Epidermal melanocyte (primary cell): Measurements from ENCODE around the gene SLAIN1.
"Not testable (repeated sequence)": the region's sequence is repeated elsewhere in the genome, so short reads cannot be mapped to it uniquely, and the experiment has no call there.

Experiments used
- DNase-seq: peaks from one replicate; pipeline ENCODE4 v3.0.0; 2011; ENCODE audit warnings: low spot score; ENCODE audit not compliant: insufficient read length

The SLAIN1 gene

DNA sequence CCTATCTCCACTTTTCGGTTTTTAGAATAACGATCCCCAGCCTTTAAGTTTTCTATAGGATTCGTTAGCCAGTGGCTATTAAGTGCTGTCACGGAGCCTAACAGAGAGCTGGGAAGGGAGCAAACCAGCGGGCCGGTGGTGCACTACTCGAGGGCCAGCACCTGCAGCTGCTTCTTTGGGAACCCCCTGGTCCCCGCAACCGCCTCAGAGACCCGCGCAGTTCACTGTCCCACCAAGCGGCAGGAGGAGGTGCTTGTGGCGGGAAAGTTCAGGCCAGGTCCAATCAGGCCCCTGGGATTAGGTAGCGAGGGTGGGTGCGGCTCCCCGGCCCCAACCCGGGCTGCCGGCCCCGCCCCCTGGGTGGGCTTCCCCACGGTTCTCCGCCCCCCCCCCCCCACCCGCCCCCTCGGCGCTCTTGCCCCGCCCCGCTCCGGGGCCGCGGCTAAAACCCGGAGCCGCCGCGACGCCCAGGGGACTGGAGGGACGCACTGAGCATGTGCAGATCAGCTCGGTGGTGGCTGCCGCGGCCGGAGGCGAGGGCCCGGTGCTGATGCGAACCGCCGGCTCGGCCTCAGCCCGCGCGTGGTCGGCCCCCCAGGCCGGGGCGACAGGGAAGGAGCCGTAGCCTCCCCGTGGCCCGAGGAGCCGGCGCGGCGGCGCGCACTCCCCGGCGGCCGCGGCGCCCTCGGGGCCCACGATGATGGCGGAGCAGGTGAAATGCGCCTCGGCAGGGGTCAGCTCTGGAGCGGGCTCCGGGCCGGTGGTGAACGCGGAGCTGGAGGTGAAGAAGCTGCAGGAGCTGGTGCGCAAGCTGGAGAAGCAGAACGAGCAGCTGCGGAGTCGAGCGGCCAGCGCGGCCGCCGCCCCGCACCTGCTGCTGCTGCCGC is at the start of gene SLAIN1:
SLAIN1 (plus strand) TSS at position 471 of the 887 bp plus-strand sequence; CDS start at position 698, 227 bp downstream.
- no peak for DNase-seq

DNA sequence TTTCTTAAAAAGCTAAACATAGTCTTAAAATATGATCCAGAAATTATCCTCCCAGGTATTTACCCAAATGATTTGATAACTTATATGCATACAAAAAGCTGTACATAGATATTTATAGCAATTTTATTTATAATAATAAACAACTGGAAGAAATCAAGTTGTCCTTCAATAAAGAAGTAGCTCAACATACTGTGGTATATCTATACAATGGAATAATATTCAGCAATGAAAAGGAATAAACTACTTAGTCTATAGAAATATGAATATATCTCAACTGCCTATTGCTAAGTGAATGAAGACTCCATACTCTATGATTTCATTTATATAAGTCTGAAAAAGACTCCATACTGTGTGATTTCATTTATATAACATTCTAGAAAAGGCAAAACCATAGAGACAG is 47.1 kb upstream of the SLAIN1 start:
- DNase-seq, result no peak

- no peak for DNase-seq
These were observed 44.2 kb upstream of the SLAIN1 start for GRCh38 chr13:77653301-77653700.

DNA sequence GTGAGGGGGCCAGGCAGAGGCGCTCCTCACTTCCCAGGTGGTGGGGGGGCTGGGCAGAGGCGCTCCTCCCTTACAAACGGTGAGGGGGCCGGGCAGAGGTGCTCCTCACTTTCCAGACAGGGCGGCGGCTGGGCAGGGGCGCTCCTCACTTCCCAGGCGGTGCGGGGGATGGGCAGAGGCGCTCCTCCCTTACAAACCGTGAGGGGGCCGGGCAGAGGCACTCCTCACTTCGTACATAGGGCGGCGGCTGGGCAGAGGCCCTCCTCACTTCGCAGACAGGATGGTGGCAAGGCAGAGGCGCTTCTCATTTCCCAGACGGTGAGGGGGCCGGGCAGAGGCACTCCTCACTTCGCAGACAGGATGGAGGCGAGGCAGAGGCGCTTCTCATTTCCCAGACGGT is 37.5 kb upstream of the SLAIN1 start:
- not testable (repeated sequence) for DNase-seq

GRCh38 chr13:77660841-77661250 is 36.6 kb upstream of the SLAIN1 start:
- no peak for DNase-seq

GRCh38 chr13:77662301-77662700 is 35.2 kb upstream of the SLAIN1 start:
- DNase-seq, result not testable (repeated sequence)

GRCh38 chr13:77662831-77663230 is 34.7 kb upstream of the SLAIN1 start:
- DNase-seq, result not testable (repeated sequence)

- no peak for DNase-seq
These were observed 22.6 kb upstream of the SLAIN1 start for GRCh38 chr13:77674852-77675251.

DNA sequence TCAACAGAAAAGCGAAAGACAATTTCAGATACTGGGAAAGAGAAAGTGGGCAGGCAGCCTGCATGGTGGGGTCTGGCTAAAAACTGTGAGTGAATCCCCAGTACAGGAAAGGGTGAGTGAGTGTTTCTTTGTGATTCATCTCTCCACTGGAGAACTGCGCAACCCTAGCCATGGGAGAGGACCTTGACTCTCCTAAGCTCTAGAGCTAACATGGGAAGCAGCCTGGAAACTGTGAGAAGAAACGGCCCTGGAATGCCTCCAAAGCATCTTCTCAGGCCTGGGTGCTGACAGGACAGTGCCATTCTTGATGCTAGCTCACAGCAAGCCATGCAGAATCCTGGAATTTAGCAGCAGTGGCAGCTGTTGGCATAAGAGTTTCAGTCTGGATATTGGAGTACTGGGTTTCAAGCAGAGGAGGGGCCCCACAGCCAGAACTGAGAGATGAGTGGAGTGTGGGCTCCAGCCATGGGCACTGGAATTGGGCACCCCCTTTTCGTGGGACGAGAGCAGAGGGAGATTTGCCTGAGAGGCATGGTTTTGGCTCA is 18.7 kb upstream of the SLAIN1 start:
- DNase-seq, result no peak

DNA sequence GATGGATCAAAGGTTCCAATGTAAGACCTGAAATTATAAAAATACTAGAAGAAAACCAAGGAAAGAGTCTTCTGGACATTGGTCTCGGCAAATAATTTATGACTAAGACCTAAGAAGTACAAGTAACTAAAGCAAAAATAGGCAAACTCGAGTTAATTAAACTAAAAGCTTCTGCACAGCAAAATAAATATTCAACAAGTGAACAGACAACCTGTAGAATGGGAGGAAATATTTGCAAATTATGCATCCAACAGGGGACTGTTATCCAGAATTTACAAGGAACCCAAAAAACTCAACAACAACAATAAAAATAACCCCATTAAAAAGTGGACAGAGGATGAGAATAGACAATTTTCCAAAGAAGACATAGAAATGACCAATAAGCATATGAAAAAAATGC is 9.7 kb upstream of the SLAIN1 start:
- no peak for DNase-seq

DNA sequence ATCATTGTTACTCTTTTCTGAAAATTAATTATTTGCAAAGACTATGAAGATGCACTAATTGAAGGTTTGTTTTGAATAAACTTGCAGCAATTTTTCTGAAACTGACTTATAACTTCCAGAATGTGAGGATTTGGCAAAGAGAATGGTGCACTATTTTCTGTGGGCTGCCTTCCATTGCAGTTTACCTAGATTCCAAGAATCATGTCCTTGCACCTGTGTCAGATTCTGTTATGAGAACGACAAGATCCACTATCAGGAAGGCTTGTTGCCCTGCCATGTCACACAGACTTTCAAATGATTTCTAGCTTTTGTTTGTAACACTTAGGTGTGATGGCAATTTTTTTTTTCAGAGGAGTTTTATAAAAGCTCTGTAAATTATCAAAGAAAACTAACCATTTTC is 5.6 kb upstream of the SLAIN1 start:
- DNase-seq, result no peak

GRCh38 chr13:77692746-77693448 is 4.6 kb upstream of the SLAIN1 start:
- DNase-seq, result no peak

GRCh38 chr13:77693449-77693940 is 4.0 kb upstream of the SLAIN1 start:
- DNase-seq, result no peak

DNA sequence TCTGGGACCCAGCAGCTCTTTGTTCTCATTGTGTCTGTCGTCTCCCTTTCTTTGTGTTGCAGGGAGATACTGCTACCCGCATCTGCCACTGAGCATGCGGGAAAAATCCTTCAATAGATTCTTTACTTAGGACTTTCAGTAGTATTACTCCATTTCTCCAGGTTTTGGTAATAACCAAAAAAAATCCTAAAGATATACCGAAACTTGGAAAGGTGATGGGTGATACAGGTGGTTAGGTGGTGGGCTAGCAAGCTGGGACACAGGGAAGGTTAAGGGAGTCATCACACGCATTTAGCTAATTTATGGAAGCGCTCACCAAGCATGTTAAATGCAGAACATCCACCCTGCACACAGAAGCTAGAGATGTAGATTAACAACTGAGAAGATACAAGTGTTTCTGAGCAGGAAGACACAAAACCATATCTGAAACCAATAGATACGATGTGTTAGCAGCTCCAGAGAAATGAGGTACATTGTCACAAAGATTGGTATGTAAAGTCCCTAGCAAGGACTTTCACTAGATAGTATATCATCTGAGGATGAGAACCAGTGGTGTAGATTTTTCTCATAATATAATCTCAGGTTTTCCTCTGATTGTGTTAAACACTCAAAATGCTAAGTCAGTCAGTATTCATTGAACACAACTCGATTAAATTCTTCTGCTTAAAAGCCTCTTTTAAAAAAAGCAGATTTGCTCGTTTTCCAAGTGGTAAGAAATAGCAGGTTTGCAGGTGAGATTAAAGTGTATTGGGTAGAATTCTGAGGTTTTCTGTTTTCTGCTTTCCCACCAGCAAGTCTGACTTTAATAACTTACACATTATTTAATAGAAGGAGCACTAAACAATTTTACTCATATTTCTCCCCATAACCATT is 1.2 kb upstream of the SLAIN1 start:
- DNase-seq, result no peak

GRCh38 chr13:77696879-77697216 is 639 bp upstream of the SLAIN1 start:
- no peak for DNase-seq

DNA sequence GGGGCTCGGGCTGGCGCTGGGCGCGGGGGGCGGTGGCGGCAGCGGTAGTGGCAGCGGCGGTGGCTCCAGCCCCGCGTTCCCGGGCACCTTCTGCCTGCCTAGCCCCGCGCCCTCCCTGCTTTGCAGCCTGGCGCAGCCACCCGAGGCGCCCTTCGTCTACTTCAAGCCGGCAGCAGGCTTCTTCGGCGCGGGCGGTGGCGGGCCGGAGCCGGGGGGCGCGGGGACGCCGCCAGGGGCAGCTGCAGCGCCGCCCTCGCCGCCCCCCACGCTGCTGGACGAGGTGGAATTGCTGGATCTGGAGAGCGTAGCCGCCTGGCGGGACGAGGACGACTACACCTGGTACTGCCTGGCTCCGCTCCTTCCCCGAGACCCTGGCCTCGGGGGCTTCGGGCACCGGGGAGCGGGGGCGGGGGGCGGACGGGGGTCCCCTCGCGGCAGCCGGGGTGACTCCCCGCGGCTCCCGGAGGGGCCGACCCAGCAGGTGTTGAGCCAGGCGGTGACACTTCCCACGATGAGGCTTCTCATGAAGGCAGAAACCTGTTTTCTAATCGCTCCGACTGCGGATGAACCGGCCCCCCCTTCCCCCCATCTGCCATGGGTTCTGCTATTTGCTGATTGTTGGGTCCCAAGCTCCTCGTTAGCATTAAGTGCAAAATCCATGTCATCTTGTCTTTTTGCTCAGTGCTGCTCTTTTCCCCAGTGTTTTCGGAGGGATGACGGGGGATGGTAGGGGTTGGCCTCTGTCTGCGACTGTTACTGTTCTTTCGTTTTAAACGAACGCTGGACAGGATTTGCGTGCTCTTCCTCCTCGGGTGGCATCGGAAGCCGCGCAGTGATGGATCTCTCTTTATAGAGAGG is 943 bp downstream of the SLAIN1 start:
- DNase-seq, result no peak

DNA sequence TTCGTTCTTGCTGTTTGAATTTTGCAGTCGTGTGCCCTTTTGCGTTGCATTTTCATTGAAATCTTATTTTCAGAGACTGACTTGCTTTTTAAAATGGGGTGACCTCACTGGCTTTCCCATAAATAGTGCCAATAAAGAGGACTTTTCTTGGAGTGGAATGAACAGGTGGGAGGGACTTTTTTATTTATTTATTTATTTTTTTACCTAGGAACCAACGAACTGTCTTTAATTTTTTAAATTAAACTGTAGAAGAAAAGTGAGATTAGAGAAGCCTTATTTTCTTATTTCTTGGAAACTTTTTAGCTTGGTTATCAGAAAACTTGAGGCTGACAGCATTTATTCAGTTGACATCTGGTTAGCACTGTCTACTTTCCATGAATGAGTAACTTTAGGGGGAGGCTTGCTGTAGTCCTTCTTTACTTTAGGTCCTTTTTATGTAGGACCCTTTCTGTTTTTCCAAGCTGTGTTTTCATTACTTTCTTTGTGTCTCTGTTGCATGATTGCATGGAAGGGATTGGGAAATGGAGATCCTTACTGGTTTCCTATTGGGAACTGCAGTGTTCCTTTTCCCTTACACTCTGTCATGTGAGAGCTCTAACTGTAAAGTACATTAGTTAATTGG is 1.7 kb downstream of the SLAIN1 start:
- DNase-seq, result no peak

DNA sequence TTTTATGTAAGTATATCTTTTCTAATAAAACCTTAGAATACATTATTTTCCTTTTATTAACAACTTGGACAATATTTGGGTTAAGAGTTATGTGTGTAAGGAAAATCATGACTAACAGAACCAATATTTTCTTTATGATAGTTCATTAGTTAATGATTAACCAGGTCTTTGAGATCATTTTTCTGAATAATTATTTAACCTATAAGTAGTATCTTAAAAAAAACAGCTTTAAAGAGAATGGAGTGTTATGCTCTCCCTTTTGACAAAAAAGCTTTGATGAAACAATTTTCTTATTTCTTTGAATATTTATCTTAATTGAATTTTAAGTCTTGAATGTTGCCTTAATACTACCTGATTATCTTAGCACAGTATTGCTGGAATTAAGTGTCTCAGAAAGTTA is 3.8 kb downstream of the SLAIN1 start:
- DNase-seq, result no peak

GRCh38 chr13:77702366-77702765 is 4.9 kb downstream of the SLAIN1 start:
- DNase-seq, result no peak

GRCh38 chr13:77703408-77703807 is 5.9 kb downstream of the SLAIN1 start:
- DNase-seq, result no peak
